Astrocyte (in vitro differentiated cells and primary cell): Measurements from ENCODE around the gene FES.

Experiments used
- CTCF ChIP-seq: IDR thresholded peaks from 2 replicates; pipeline ENCODE4 v1.5.1; 2011; ENCODE audit warnings: low read depth, mild to moderate bottlenecking, inconsistent platforms, low read length, moderate library complexity; ENCODE audit not compliant: insufficient read depth
- EZH2 ChIP-seq: IDR thresholded peaks from 2 replicates; pipeline ENCODE4 v1.6.1; 2012; ENCODE audit warnings: mild to moderate bottlenecking, low read length, inconsistent platforms; ENCODE audit not compliant: insufficient read depth

GRCh38 chr15:90895571-90896117 lies 11.3 kb downstream of the FES start:
- TF ChIP-seq CTCF (peak; percentile 14), EZH2 (no peak)
